Measurements from ENCODE around the gene TRIM72. TPM values are rescaled to one million over a fixed set of nuclear protein-coding genes. Genes with fewer than 3 reads are reported as not detected.

Gene TRIM72
- total and polyA plus RNA-seq, 11 donors = 0.32 to 3.4 (median 1.4) TPM

- no peaks in the 10 kb centered on the region for H3K9me3 ChIP-seq
- no peak overlapping the region for H3K27ac ChIP-seq
- peaks cover 0 to 48% (median 0%) of the 10 kb centered on the region in 12 donors for H3K4me1 ChIP-seq
- 60 to 66% (median 61%) methylated on average over 18 to 20 of the region's 20 CpGs for WGBS, 4 donors
- peaks cover 0 to 17% (median 0%) of the 10 kb centered on the region in 9 donors for H3K27me3 ChIP-seq
- no peak overlapping the region for H3K4me3 ChIP-seq
- intact Hi-C loops (cut with DNase I) = loop anchor here in 1 of 10 donors (5.0 kb wide), 1 partner anchor 97 kb away; no protein-coding TSS in a partner anchor
- TF ChIP-seq POLR2A (IDR thresholded peaks at IDR 0.05) (no peak), CTCF (IDR thresholded peaks at IDR 0.05) (no peak)
- ATAC-seq (peak in 1 of 4 donors; percentile 48), DNase-seq (no peak)
- peaks cover 0 to 15% (median 0%) of the 10 kb centered on the region in 9 donors for H3K36me3 ChIP-seq
Observed at GRCh38 chr16:31265329-31266245, 51.7 kb downstream of the TRIM72 start.

GRCh38 chr16:31267332-31268032, 53.6 kb downstream of the TRIM72 start:
- H3K27ac ChIP-seq = no peak overlapping the region
- no peak overlapping the region for H3K4me3 ChIP-seq
- H3K36me3 ChIP-seq = peaks cover 0 to 29% (median 0%) of the 10 kb centered on the region in 9 donors
- TF ChIP-seq CTCF (IDR thresholded peaks at IDR 0.05) (no peak), POLR2A (IDR thresholded peaks at IDR 0.05) (no peak)
- no peaks in the 10 kb centered on the region for H3K9me3 ChIP-seq
- ATAC-seq (no peak), DNase-seq (no peak)
- H3K27me3 ChIP-seq = peaks cover 0 to 23% (median 0%) of the 10 kb centered on the region in 9 donors
- intact Hi-C loops (cut with DNase I) = loop anchor here in 1 of 10 donors (5.0 kb wide), 1 partner anchor 95 kb away; no protein-coding TSS in a partner anchor
- peaks cover 0 to 34% (median 0%) of the 10 kb centered on the region in 12 donors for H3K4me1 ChIP-seq
- 56 to 62% (median 60%) methylated on average over 8 of the region's 8 CpGs for WGBS, 4 donors

- no peak for DNase-seq
- Histone ChIP-seq H3K27ac (no peak overlapping the region), H3K9me3 (no peaks in the 10 kb centered on the region), H3K36me3 (peaks cover 0 to 34% (median 0%) of the 10 kb centered on the region in 9 donors), H3K27me3 (peaks cover 0 to 23% (median 0%) of the 10 kb centered on the region in 9 donors), H3K4me1 (peaks cover 0 to 29% (median 0%) of the 10 kb centered on the region in 12 donors), H3K4me3 (no peak overlapping the region)
- 56 to 66% (median 62%) methylated on average over 3 of the region's 3 CpGs for WGBS, 4 donors
- no peak for ATAC-seq
- intact Hi-C loops (cut with DNase I) = loop anchor here in 1 of 10 donors (5.0 kb wide), 1 partner anchor 94 kb away; no protein-coding TSS in a partner anchor
- TF ChIP-seq CTCF (IDR thresholded peaks at IDR 0.05) (no peak), POLR2A (IDR thresholded peaks at IDR 0.05) (no peak)
Observed at GRCh38 chr16:31268033-31268365, 54.1 kb downstream of the TRIM72 start.

GRCh38 chr16:31268891-31269290, 55.0 kb downstream of the TRIM72 start:
- intact Hi-C loops (cut with DNase I) = loop anchor here in 1 of 10 donors (5.0 kb wide), 1 partner anchor 93 kb away; no protein-coding TSS in a partner anchor
- Histone ChIP-seq H3K4me3 (no peak overlapping the region), H3K36me3 (peaks cover 0 to 42% (median 0%) of the 10 kb centered on the region in 9 donors), H3K9me3 (no peaks in the 10 kb centered on the region), H3K27ac (no peak overlapping the region), H3K27me3 (peaks cover 0 to 23% (median 0%) of the 10 kb centered on the region in 9 donors), H3K4me1 (peaks cover 0 to 22% (median 0%) of the 10 kb centered on the region in 12 donors)
- TF ChIP-seq CTCF (IDR thresholded peaks at IDR 0.05) (no peak), POLR2A (IDR thresholded peaks at IDR 0.05) (no peak)
- 68 to 77% (median 72%) methylated on average over 10 of the region's 10 CpGs for WGBS, 4 donors
- DNase-seq (no peak), ATAC-seq (no peak)
